Left renal pelvis (tissue), 4 donors: ENCODE results near the gene CRADD. TPM values are rescaled to one million over a fixed set of nuclear protein-coding genes. Genes with fewer than 3 reads are reported as not detected.
"Not testable (repeated sequence)": the region's sequence is repeated elsewhere in the genome, so short reads cannot be mapped to it uniquely, and the experiment has no call there.

Experiments used
- DNase-seq, 4 donors: peaks; one replicate each; pipeline ENCODE4 v3.0.0-alpha.2; 2013; ENCODE audit warnings: low read depth in 4 of 4, low spot score in 3 of 4
- polyA plus RNA-seq, 4 donors: library from polyadenylated mRNA; unstranded; fragments of 120-200 nt; gene quantifications; one replicate each; pipeline ENCODE4 v1.2.1, GENCODE V29; 2013; ENCODE audit not compliant: insufficient read length in 4 of 4

Gene CRADD
- polyA plus RNA-seq, 4 donors: 5.4 to 14.9 (median 11.6) TPM

DNA sequence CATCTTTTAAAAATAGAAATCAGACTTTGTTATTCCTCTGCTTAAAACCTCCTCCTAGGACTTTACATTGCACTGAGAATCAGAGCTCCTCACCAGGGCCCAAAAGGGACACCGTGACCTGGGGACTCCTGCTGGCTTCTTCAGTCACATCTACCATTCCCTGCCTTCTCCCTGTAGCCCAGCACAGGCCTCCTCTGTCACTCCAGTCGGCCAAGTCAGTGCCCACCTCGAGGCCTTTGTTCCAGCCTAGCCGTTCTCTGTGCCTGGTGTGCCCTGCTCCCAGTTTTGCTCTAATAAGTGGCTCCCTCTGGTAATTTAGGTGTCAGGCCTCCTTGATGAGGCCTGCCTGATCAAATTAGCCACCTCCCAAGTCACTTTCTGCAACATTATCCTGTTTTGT lies 27.4 kb downstream of the CRADD start:
- no peak for DNase-seq

DNA sequence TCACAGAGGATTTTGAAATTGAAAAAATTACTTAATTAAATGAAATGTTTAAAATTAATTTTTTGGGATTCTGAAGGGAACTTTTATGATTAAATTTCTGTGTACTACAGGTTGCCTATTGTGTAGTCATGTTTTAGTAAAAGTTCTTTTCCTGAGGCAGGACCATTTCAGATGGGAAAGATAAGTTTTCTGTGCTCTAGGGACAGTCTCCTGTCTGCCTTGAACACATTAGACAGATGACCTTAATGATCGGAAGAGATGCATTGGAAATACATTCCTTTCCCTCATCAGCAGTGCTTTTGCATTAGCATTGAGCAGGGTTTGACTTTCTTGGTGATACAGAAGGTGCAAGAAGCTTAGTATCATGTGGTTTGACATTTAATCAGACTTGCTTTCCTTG lies 28.1 kb downstream of the CRADD start:
- no peak for DNase-seq

DNA sequence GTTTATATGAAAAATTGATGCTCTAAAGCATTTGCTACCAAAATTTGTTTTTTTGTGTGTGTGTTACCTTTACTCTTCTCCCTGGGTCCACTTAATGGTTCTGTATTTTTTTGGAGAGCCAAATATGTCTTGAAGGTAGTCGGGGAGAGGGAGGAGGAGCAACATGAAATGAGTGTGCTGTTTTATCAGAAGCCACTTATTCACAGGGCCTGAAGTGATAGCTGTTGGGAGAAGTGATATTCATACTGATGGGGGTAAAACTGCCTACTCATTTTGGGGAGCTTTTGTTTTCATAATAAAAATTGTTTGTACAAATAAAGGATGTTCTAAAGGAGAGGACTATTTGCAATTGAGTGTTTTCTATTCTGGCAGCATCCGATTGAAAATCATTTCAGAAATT lies 29.2 kb downstream of the CRADD start:
- no peak for DNase-seq

DNA sequence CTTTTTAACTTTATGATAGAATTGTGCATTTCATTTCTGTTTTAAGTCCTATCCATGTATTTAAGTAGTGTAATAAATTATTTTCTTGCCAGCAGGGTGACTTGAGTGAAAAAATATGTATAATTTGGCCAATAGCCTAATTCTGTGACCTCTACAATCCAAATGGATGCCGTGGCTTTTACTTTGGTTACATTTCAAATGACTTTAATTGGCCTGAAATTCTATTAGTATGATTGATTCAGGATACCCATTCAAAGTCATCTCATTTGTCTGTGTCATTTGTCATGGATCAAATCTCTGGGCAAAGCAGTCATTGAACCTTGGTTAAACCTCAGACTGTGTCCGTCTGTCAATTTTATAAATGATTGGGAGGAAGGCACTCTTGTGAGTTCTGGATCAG lies 29.6 kb downstream of the CRADD start:
- DNase-seq: no peak

DNA sequence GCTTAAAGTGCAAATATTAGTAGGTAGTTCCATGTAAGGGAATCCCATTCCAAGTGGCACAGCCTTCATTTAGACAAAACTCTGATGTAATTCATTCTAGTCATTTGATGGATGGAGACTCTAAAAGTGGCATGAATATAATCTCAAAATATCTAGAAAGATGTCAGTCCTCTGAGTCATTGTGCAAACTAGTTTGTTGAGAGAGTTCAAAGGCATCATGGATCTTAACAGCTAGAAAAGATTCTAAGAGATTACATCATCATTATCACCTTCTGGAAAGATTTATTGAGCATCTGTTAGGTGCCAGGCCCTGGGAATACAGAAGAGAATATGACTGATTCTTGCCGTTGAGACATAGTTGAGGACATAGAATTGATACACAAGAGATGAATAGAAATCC lies 30.7 kb downstream of the CRADD start:
- no peak for DNase-seq

DNA sequence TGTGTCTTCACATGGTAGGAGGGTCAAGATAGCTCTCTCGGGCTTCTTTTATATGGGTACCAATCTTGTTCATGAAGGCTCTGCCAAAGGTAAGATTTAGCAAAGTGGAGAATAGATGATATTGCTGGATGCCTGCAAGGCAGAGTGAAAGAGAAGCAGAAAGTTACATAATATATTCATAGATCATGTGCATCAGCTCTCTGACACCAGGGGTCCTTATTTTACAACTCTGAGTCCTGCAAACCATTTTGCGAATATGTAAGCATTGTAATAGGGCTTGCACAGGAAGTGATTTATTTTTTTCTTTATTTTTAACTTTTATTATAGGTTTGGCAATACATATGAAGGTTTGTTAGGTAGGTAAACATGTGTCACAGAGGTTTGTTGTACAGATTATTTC lies 31.8 kb downstream of the CRADD start:
- no peak for DNase-seq

DNA sequence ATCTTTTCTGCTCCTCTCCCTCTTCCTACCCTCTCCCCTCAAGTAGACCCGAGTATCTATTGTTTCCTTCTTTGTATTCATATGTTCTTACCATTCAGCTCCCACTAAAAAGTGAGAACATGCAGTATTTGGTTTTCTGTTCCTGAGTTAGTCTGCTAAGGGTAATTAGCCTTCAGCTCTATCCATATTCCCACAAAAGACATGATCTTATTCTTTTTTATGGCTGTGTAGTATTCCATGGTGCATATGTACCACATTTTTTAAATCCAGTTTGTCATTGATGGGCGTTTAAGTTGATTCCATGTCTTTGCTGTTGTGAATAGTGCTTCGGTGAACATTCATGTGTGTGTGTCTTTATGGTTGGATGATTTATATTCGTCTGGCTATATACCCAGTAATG lies 32.2 kb downstream of the CRADD start:
- DNase-seq: no peak

DNA sequence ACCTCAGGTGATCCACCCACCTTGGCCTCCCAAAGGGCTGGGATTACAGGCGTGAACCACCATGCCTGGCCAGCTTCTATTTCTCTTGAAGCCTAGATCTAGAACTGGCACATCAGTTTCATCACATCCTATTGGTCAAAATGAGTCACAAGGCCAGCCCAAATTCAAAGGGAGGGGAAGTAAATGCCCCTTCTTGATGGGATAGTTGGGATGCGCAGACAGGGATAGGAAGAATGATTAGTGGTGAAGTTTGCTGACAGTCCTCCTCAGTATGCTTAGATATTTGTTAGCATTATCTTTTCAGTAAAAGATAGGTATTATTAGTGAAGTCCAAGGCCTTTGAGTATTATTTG lies 33.4 kb downstream of the CRADD start:
- no peak for DNase-seq

DNA sequence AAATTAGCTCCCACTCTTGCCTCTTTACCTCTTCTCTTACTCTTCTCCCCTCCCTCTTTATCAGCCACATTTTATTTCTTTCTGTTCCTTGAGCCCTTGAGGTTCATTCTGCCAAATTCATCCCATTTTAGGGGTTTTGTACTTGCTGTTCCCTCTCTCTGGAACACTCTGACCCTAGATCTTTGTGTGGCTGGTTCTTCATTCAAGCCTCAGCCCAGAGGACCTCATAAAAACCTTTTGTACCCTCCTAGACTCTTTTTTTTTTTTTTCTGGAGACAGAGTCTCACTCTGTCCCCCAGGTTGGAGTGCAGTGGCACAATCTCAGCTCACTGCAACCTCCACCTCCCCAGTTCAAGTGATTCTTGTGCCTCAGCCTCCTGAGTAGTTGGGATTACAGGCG lies 34.3 kb downstream of the CRADD start:
- not testable (repeated sequence) for DNase-seq

DNA sequence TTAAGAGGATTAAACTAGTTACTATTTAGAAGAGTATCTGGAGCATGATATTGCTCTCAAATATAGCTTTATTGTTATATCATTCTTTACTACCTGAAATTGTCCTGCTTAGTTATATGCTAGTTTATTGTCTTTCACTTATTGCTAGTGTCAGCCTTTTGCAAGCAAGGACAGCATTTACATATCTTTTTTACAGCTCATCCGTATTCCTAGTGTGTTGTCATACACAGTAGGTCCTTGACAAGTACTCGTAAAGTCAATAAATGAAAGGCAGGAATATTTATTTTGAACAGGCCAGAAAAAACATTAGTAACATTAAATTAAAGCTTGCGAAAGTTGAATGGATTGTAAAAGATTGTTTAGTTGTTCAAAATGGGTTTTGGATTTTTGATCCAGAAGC lies 35.0 kb downstream of the CRADD start:
- DNase-seq: no peak

DNA sequence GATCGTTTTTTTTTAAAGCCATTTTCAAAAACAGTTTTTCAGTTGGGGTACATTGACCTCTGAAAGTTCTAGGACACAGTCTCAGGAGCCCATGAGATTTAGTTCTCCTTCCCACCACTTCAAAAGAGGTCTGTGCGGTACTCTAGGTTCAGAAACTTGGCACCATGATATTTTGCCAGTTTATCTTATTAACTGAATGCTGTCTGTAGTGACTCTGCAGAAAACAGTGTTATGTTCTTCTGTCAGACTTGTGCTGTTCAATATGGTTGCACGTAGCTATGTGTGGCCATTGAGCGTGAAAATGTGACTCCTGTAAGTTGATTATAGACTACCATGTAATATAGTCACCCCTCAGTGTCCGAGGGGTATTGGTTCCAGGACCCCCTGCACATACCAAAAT lies 35.9 kb downstream of the CRADD start:
- DNase-seq: no peak

DNA sequence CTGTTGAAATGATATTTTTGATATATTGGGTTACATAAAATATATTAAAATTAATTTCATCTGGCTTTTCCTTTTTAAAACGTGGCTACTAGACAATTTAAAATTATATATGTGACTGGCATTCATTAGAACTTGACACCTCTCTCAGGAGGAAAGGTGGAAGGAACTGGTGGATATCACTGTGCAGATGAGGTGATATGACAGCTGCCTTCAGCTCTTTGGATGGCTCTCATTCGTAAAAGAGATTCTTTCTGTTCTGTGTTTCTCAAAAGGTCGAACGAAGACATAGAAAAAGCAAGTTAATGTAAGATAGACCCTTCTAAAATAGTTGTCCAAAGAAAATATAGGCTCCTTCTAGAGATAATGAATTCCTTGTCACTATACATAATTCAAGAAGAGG lies 36.6 kb downstream of the CRADD start:
- DNase-seq: no peak

DNA sequence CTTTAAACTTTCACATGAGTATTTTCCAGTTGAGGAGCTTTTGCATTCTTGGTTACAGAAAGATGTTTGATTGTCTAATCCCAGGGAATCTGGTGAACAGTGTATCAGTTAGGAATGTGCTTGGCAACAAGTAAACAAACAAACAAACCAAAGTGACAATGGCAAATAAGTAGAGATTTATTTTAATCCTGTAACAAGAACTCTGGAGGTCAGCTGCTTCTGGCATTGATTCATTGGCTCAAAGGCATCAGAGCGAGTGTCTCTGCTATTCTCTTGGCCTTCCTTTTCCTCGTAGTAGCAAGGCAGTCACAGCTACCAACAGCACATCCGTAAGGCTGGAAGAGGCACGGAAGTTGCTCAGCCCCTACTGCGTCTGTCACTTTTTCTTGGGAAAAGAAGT lies 37.2 kb downstream of the CRADD start:
- DNase-seq: no peak

DNA sequence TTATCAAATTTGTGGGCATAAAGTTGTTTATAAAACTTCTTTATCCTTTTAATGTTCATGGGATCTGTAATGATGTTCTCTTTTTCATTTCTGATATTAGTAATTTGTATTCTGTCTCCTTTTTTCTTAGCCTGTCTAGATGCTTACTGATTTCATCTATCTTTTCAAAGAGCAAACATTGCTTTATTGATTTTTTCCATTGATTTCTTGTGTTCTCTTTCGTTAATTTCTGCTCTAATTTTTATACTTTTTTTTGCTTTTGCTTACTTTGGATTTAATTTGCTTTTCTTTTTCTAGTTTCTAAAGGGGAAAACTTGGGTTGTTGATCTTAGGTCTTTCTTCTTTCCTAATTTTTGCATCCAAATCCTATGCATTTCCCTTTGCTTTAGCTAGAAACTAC lies 42.5 kb downstream of the CRADD start:
- DNase-seq: no peak

DNA sequence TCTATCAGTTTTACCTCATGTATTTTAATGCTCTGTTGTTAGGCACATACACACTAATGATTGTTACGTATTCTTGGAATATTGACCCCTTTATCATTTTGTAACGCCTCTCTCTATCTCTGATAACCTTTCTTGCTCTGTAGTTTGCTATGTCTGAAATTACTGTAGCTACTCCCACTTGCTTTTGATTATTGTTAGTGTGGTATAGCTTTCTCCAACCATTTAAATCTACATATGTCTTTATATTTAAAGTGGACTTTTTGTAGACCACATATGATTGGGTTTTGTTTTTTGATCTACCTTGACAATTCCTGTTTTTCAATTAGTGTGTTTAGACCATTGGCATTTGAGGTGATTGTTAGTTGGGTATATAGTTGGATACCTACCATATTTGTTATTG lies 43.4 kb downstream of the CRADD start:
- DNase-seq: no peak

DNA sequence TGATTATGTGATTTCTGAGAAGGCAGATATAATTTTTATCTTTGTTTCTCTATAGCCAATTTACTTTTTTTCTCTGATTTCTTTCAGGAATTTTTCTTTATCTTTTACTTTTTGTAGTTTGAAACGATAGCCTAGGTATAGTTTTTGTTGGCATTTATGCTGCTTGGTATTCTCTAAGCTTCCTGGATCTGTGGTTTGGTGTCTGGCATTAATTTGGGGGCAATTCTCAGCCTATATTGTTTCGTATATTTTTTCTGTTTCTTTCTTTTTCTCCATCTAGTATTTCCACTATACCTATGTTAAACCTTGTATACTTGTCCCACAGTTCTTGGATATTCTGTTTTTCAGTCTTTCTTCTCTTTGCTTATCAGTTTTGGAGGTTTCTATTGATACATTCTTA lies 45.0 kb downstream of the CRADD start:
- DNase-seq: no peak

DNA sequence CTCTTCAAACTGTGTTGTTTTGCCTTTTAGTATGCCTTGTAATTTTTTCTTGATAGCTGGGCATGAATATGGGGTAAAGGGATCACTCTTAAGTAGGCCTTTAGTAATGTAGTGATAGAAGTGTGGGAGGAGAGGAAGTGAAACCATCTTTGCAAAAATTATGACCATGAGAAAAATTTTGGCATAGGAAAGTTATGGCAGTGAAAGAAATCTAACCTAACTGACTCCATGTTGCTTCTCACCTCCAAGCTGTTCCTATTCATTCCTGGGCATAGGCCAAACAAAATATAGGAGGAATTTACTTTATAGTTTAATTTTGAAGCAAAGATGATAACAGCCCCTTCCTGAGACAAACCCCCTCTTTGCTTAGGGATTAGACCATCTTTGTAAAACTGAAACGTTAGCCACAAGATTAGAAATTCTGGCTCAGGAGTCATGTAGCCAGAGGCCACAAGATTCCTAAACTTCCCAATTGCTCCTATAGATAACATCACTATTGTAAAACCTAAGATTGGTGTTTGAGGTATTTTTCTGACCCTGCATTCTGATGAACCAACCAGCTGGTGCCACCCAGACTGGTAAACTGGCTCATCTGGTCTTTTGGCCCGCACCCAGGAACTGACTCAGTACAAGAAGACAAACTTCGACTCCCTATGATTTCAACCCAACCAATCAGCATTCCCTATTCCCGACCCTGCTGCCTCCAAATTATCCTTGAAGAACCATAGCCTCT lies 45.8 kb downstream of the CRADD start:
- no peak for DNase-seq

DNA sequence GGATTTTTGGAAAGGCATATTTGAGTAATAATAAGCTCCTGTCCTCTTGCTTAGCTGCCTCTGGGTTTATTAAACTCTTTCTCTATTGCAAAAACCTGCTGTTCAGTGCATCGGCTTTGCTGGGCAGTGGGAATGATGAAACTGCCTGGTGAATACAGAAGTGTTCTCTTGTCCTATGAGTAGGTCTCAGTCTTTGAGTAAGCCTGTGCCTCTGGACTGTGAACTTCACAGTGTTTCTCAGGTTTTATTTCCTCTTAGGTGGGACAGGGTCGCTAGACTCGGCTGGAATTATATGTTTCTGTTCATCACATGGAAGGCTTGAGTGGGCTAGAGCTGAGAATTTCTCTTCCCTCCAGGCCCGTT lies 46.4 kb downstream of the CRADD start:
- no peak for DNase-seq

DNA sequence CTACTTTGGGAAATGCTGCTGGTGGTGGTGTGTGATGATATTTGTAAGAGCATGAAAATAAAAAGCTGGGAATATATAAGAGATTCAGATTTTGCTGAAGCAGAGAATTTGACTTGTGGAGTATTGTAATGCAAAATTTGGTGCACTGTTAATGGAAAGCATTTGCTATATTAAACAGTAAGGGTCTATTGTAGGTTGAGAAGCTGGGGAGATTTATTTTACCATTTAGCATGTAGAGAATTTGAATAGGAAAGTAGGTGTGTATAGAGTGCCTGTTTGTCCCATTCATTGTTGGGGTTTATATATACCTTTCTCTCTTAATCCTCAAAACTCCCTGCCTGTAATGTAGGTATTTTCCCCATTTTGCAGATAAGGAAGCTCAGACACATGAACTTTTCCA lies 48.4 kb downstream of the CRADD start:
- no peak for DNase-seq

DNA sequence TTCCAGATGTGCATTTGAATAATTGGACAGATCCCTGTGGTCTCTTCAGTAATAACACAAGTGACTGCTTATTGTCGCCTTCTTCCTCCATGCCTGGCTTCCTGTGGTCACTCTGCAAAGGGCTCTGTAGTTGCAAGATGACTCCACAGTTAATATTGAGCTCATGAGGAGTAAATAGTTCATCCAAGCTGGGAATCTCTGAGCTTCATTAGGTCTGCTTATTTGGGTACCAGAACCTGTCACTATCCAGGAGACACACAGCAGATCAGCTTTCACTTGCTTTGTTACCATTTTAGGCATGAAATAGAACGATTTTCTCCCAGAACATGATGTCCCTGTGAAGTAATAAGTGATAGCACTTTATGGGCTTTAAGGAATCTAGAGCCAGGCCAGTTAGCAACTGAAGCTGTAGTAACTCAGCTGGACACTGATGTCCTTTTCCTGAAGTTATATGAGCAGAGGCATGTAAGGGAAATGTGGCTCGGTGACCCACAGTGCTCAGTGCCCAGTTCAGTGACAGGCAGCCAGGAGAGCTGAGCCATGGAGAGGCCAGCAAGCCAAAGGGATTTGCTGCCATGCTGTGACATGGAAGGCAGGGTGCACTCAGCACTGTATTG lies 50.1 kb downstream of the CRADD start:
- no peak for DNase-seq

DNA sequence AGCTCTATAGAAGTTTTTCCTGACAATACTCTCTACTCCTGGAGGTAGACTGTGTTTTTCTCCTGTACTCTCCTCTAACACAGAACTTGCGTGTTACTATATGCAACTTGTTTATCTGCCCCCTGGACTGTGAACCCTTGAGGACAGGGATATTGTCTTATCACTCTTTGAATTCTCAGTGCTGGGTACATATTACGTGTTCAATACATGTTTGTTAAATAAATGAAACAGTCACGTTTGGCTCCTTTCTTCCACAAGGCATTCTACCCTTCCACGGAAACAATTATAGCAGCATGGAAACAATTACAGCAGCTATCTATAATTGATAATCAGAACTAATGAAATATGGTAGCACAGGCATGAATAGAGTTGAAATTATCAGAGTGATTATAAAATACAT lies 50.7 kb downstream of the CRADD start:
- no peak for DNase-seq

DNA sequence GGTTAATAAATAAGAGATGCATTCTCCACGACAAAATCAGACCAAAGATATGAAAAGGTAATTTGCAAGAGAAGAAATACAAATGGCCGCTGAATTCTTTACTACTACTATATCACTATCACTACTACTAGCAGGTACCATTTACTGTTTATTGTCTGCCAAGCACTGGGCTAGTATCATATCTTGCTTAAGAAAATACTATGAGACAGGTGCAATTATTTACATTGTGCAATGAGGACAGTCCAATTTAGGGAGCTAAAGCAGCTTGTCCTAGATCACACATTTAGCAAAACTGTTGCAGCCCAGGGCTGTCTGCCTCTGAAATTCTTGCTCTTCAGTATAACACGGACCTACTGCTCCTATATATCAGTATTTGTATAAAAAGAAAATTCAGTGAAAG lies 52.8 kb downstream of the CRADD start:
- DNase-seq: no peak

DNA sequence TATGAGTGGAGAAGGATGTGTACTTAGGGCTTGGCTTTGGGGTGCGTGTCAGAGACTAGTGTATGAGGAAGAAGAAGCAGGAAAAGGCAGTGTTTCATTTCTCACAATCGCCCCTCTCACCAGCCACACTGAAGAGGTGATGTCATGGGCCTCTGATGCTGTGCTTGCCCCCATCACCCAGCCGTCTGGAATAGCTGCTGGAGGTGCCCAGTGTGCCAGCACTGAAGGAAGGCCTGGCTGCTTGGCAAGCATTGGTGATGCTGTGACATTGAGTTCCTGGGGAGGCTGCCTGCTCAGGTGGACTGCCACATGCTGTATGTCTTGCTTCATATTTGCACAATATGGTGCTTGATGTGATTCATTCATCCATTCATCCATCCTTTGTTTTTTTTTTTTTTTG lies 56.2 kb downstream of the CRADD start:
- DNase-seq: no peak
